ENCODE results near the gene RGS5.

DNA sequence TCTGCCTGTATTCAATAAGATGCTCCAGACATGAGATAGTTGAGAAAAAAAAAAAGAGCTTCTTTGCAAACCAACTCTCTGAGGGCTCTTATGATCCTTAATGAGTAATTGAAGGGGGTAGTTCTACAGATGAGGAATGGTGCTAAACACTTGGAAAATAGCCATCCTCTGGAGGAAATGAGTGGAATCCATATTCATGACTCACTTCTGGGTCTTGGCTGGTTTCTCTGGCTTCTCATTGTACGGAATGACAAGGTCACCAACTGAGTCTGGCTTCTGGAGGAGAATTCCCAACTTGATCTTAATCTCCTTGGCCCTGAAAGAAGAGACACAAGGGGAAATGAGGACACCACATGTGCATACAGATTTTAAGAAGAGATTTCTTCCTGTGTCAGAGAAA is 34.7 kb downstream of the RGS5 start:
- TF ChIP-seq CTCF (IDR thresholded peaks at IDR 0.05) (no peak), POLR2A (IDR thresholded peaks at IDR 0.05; ENCODE audit: low read depth) (no peak)
